GM19035 (cell line): ENCODE measurements around the gene ZDHHC20.

Experiments
- ATAC-seq: cut with Tn5 transposase; IDR thresholded peaks from one replicate; pipeline ENCODE4 v1.9.1; 2021; ENCODE audit not compliant: unreplicated experiment

ZDHHC20 gene

DNA sequence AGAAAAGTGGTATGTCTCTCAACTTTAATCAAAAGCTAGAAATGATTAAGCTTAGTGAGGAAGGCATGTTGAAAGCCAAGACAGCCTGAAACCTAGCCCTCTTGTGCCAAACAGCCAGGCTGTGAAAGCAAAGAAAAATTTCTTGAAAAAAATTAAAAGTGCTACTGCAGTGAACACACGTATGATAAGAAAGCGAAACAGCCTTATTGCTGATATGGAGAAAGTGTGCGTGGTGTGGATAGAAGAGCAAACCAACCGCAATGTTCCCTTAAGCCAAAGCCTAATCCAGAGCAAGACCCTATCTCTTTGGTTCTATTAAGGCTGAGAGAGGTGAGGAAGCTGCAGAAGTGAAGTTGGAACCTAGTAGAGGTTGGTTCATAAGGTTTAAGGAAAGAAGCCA lies 96.4 kb downstream of the ZDHHC20 start:
- no peak for ATAC-seq

GRCh38 chr13:21361706-21362105 lies 97.4 kb downstream of the ZDHHC20 start:
- no peak for ATAC-seq

DNA sequence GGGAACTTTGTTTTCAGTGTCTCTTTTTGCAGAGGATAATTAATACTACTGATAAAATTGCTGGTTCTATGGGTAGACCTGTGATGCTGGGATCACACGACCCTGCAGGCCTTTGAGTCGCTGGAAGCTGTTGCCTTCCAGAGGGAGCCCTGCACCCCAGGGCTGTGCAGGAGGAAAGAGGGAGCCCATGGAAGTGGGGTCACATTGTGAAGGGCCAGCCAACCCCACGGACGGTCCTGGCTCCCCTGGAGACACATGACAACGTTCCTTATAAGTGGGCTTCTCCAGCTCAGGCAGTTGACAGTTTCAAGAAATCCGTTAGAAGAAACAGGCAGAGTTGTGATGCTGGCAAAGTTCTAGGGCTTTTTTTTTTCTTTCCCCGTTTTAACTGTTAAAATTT lies 98.0 kb downstream of the ZDHHC20 start:
- ATAC-seq: no peak

GRCh38 chr13:21360463-21360862 lies 98.6 kb downstream of the ZDHHC20 start:
- ATAC-seq: no peak

GRCh38 chr13:21359855-21360254 lies 99.2 kb downstream of the ZDHHC20 start:
- no peak for ATAC-seq

DNA sequence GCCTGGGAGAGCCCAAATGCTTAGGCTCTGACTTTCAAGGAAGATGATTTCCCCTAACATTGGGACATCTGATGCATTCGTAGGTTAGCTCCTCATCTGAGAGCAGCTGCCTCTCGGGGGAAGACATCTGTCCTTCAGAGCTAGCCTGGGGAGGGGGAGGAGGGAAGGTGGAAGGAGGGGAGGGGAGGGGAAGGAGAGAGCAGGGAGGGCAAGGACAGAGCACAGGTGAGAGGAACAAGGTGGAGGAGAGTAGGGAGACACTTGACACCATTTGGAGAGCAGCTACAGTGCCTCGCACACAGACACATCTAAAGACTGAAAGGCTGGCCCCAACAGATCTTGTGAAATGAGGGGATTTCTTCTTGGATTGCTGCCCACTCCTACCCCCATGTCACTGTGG lies 103.8 kb downstream of the ZDHHC20 start:
- no peak for ATAC-seq

GRCh38 chr13:21354721-21355120 lies 104.4 kb downstream of the ZDHHC20 start:
- ATAC-seq: no peak

- ATAC-seq: no peak
These were observed 110.5 kb downstream of the ZDHHC20 start for GRCh38 chr13:21348488-21349120.

DNA sequence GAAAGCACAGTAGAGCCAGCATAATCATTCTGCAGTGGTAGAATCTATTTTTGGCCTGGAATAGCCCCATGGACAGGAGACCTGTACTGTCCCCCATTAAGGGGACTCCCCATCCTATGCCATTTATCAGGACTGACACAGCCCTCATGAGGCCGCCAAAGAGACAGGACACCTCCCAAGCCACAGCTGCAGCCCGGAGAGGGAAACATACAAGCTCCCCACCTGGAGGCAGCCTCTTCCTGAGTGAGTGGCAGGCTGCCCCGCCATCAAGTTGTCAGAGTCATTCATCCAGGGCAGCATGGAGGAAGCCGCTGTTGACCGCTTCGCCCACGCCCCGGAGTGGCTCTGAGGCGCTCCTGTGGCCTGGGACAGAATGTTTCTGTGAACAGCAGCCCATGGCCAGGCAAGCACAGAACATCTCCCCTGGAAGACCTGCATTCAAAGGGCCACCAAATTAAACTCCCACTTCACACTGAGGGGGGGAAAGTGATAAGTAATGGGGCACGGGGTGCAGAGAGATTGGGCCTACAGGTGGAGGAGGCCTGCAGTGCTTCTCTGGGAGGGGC lies 111.3 kb downstream of the ZDHHC20 start:
- ATAC-seq: no peak

DNA sequence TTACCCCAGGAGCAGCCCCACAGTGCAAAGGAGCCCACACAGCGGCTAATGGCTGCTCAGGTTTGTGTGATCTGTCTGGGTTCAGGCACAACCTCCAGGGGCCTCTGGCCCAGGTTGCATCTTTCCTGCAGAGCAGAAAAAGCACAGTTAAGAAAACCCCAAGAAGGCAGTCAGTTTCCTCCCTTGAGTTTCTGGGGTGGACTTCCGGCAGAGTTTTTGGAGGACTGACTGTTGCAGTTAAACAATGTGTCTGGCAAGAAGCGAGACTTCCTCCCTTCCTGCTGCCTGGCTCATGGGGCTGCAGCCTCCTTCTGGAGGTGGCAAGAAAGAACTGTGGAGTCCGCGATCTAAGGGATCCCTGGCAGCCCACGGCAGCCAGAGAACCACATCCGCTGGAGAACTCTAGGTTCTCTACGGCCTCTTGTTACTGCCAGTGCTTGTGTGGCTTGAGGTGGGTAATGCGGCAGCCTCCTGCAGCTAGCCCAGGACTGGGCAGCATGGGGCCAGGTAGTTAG lies 114.4 kb downstream of the ZDHHC20 start:
- ATAC-seq: no peak

DNA sequence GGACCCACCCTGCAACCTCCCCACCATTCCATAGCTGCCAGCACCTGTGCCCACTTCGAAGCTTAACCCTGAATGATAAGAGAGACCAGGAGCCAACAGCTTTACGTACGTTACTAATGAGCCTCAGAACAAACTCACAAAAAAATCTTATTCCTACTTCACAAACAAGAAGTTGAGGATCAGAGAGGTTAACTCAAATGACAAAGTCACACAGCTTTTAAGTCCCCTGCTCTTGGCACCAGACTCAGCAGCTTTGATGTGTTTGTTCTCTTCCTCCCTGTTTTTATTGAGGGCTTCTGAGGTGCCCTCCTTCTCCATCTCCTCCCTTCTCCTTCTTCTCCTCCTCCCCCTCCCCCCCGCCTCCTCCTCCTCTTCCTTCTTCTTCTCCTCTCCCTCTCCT lies 115.4 kb downstream of the ZDHHC20 start:
- ATAC-seq: no peak

- no peak for ATAC-seq
These were observed 116.2 kb downstream of the ZDHHC20 start for GRCh38 chr13:21342699-21343442.

- ATAC-seq: no peak
These were observed 117.3 kb downstream of the ZDHHC20 start for GRCh38 chr13:21341637-21342422.

DNA sequence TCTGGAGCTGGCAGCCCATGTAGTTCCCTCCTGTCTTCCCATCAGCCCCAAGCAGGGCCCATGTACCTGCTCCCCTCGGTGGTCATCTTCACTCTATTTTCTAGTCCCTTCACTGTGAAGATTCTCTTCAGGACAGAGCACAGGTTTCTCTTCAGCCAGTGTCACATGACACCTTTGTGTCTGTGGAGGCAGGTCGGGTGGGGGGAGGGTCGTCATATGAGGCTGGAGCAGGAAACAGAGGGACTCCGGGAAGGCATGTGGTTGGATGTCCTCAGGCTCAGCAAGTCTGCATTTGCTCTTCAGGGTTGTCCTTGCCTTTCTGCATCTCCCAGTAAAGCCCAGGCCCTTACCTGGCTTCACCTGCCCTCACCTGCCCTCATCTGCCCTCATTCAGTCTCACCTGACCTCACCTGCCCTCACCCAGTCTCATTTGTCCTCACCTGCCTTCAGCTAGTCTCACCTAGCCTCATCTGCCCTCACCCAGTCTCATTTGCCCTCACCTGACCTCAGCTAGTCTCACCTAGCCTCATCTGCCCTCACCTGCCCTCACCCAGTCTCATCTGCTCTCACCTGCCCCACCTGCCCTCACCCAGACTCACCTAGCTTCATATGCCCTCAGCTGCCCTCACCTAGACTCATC lies 120.3 kb downstream of the ZDHHC20 start:
- no peak for ATAC-seq

DNA sequence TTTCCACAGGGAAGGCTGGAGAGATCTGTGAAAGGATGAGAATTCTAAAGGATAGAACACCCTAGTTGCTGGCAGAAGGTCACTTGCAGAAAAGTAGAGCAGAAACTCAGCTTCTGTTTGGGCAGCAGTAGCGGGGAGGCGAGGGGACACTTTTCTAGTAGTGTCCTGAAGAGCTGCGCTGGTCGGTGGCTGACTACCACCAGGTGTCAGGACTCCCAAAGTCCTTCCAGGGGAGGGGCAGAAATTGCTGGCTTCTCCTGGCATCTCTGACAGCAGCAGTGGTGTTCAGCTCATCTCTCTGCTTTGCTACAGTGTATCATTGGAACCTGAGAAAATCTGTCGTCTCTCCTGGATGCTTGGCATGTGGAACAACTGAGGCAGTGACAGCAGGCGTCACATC lies 120.9 kb downstream of the ZDHHC20 start:
- ATAC-seq: no peak

- no peak for ATAC-seq
These were observed 122.3 kb downstream of the ZDHHC20 start for GRCh38 chr13:21336609-21337349.

GRCh38 chr13:21333186-21333585 lies 125.9 kb downstream of the ZDHHC20 start:
- no peak for ATAC-seq

DNA sequence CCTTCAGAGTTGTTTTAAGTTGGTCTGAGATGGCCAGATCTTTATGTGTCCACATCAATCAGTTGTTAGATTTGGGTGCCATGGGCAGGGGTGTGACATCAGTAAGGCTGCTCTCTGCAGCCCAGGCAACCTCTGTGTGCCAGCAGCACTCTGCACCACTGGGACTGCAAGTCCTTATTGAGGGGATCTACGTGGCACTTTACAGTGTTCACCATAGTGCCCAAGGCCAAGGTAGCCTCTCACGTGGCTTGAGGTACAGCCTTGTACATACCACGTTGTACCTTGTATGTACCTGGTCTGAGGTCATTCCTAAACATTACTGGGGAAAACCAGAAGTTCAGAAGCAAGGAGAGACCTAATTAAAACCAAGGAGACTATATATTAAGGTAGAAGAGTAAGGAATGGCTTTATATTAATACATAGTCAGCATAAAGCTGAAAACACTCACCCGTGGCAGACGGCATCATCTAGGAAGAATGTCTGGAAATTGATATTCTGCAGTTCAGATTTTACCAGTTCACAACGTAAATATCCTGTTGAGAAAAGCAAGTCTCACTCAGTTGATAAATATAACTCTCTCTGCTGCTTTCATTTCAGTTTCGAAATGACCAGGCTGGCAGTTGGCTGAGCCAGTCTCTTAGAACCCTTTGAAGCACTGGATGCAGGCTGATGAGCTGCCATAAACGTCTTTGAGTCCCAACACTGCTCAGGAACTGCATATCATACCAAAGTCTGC lies 128.8 kb downstream of the ZDHHC20 start:
- peak; percentile 87 for ATAC-seq

- no peak for ATAC-seq
These were observed 130.1 kb downstream of the ZDHHC20 start for GRCh38 chr13:21328836-21329477.
